ENCODE data around the gene ALG3.
A peak's percentile ranks its signal among the peaks of the same experiment; 100 is the strongest.
"Not testable (repeated sequence)": the region's sequence is repeated elsewhere in the genome, so short reads cannot be mapped to it uniquely, and the experiment has no call there.

Gene ALG3

DNA sequence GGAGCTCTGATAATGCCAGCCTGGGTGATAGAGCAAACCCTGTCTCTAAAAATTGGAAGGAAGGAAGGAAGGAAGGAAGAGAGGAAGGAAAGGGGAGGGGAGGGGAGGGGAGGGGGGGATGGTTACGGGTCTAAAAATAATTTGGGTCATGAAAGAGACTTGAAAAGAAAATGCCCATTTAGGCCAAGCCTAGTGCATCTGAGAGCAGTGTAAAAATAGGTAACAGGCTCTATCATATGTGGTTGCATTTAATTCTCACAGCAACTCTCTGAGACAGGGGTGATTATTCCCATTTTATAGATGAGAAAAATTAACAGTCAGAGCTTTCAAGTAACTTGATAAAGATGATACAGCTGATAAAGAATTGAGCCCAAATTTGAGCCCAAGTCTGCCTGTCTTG, 23.5 kb upstream of the ALG3 start:
- H3K9me3 ChIP-seq (ENCODE audit: control extremely low read depth in 1 of 5, control insufficient read depth in 4 of 5, insufficient read depth in 2 of 5, low read depth in 1 of 5, low read length in 4 of 5), result peaks cover 0 to 4% (median 0%) of the 10 kb centered on the region in 5 experiments
- no peak overlapping the region for H3K4me3 ChIP-seq (ENCODE audit: control insufficient read depth in 1 of 7, extremely low read depth in 1 of 7, insufficient read depth in 4 of 7, low read depth in 2 of 7, low read length in 6 of 7)
- WGBS (ENCODE audit: insufficient coverage), result 71% methylated on average over 1 of the region's 1 CpG
- H3K36me3 ChIP-seq (ENCODE audit: control insufficient read depth in 4 of 4, insufficient read depth in 4 of 4, low read length in 3 of 4), result no peaks in the 10 kb centered on the region
- DNase-seq, result no peak
- ChIA-PET POLR2A (interaction anchor here (0.6 kb wide), 1 partner anchor 466 kb away, joined by 5 read pairs; no protein-coding TSS in a partner anchor), CTCF (interaction anchor here (2.7 kb wide), 1 partner anchor 10 kb away, joined by 6 read pairs; no protein-coding TSS in a partner anchor)
- H3K4me1 ChIP-seq (ENCODE audit: control extremely low read depth in 1 of 4, control insufficient read depth in 4 of 4, insufficient read depth in 4 of 4, low read length in 3 of 4), result peaks cover 0 to 7% (median under 1%) of the 10 kb centered on the region in 4 experiments
- H3K27me3 ChIP-seq (replicated peaks in 2 of 5; ENCODE audit: control insufficient read depth in 4 of 5, insufficient read depth in 5 of 5, low read length in 4 of 5), result peaks cover 10 to 58% (median 13%) of the 10 kb centered on the region in 5 experiments
- no peak overlapping the region for H3K27ac ChIP-seq (ENCODE audit: insufficient read depth in 1 of 2, low read depth in 1 of 2, low read length in 2 of 2, poor library complexity in 1 of 2, severe bottlenecking in 2 of 2)

DNA sequence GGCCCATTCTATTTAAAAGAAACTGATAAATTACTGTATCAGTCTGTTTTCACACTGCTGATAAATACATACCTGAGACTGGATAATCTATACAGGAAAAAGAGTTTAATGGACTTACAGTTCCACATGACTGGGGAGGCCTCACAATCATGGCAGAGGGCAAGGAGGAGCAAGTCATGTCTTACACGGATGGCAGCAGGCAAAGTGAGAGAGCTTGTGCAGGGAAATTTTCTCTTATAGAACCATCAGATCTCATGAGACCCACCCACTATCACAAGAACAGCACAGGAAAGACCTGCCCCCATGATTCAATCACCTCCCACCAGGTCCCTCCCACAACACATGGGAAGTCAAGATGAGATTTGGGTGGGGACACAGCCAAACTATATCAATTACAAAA, 18.5 kb upstream of the ALG3 start:
- H3K27me3 ChIP-seq (replicated peaks in 2 of 5; ENCODE audit: control insufficient read depth in 4 of 5, insufficient read depth in 5 of 5, low read length in 4 of 5), result peaks cover 7 to 52% (median 12%) of the 10 kb centered on the region in 5 experiments
- H3K27ac ChIP-seq (ENCODE audit: insufficient read depth in 1 of 2, low read depth in 1 of 2, low read length in 2 of 2, poor library complexity in 1 of 2, severe bottlenecking in 2 of 2); H3K36me3 ChIP-seq (ENCODE audit: control insufficient read depth in 4 of 4, insufficient read depth in 4 of 4, low read length in 3 of 4); DNase-seq; POLR2A ChIA-PET; H3K4me1 ChIP-seq (ENCODE audit: control extremely low read depth in 1 of 4, control insufficient read depth in 4 of 4, insufficient read depth in 4 of 4, low read length in 3 of 4); H3K4me3 ChIP-seq (ENCODE audit: control insufficient read depth in 1 of 7, extremely low read depth in 1 of 7, insufficient read depth in 4 of 7, low read depth in 2 of 7, low read length in 6 of 7); H3K9me3 ChIP-seq (ENCODE audit: control extremely low read depth in 1 of 5, control insufficient read depth in 4 of 5, insufficient read depth in 2 of 5, low read depth in 1 of 5, low read length in 4 of 5); CTCF ChIA-PET: not testable (repeated sequence)
- WGBS (ENCODE audit: insufficient coverage), result no CpG with 5 or more reads among the region's 1 CpG

DNA sequence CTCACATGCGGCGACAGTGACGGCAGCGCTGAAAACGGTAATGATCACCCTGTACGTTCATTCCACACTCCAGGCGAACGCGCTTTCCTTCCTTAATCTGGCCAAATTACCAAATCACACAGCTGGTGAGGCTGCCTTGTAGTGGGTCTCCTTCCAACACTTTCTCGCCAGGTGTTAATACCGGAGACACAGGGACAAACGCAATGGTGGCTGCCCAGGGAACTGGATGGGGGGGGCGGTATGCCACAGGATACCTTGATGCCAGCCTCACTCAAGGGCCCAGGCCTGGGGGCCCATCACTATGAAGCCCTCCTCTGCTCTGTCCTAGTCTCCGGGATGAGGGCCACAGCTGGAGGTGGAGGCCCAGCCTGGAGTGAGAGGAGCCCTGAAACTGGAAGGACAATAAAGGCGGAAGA, 14.0 kb upstream of the ALG3 start:
- Histone ChIP-seq H3K27ac (ENCODE audit: insufficient read depth in 1 of 2, low read depth in 1 of 2, low read length in 2 of 2, poor library complexity in 1 of 2, severe bottlenecking in 2 of 2) (no peak overlapping the region), H3K27me3 (replicated peaks in 2 of 5; ENCODE audit: control insufficient read depth in 4 of 5, insufficient read depth in 5 of 5, low read length in 4 of 5) (peaks cover 9 to 72% (median 18%) of the 10 kb centered on the region in 5 experiments), H3K4me3 (ENCODE audit: control insufficient read depth in 1 of 7, extremely low read depth in 1 of 7, insufficient read depth in 4 of 7, low read depth in 2 of 7, low read length in 6 of 7) (peak overlapping the region in 1 of 7 experiments; percentile 16), H3K36me3 (ENCODE audit: control insufficient read depth in 4 of 4, insufficient read depth in 4 of 4, low read length in 3 of 4) (peaks cover 0 to 8% (median 7%) of the 10 kb centered on the region in 4 experiments), H3K9me3 (ENCODE audit: control extremely low read depth in 1 of 5, control insufficient read depth in 4 of 5, insufficient read depth in 2 of 5, low read depth in 1 of 5, low read length in 4 of 5) (no peaks in the 10 kb centered on the region), H3K4me1 (ENCODE audit: control extremely low read depth in 1 of 4, control insufficient read depth in 4 of 4, insufficient read depth in 4 of 4, low read length in 3 of 4) (peaks cover 0 to 28% (median 22%) of the 10 kb centered on the region in 4 experiments)
- 19% methylated on average over 13 of the region's 15 CpGs for WGBS (ENCODE audit: insufficient coverage)
- DNase-seq, result no peak
- ChIA-PET POLR2A (no interaction called here), CTCF (interaction anchor here (1.2 kb wide), 1 partner anchor 35 kb away, joined by 5 read pairs; no protein-coding TSS in a partner anchor)

DNA sequence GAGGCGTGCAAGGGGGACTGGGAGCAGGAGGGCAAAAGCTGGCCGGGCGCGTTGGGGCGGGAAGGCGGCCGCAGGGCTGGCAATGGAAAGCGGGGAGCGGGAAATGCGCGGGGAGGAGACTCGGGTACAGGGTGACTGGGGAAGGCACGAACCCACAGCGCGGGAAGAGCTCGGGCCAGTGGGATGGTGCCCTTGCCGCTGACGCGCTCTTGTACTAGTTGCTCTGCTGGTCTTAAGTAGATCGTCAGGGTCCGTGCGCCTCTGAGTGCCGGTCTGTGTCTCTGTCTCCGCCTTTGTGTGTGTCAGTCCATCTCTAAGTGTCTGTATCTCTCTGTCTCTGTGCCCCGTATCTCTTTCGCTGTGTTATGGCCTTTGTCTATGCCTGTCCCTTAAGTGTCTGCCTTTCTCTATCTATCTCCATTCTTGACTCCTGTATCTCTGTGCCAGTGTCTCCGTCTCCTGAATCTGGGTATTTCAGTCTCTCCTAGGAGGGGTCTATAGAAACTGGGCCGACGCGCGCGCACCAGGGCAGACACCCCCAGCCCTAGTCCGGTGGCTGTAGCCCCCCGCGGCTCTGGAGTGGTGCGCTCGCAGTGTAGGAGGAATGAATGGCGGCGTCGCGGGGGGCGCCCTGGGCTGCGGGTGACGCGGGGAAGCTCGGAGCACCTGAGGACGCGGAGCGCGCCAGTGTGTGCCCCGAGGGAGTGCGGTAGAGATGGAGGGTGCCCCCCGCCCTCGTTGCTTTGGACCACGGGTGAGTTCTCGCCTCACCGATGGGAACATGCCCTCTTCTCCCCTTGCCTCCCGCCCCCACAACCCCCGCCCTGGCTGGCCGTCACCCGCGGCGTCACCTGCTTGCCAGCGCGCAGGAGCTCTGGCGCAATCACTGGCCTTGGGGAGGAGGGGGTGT, 13.3 kb upstream of the ALG3 start:
- H3K36me3 ChIP-seq (ENCODE audit: control insufficient read depth in 4 of 4, insufficient read depth in 4 of 4, low read length in 3 of 4), result peaks cover 0 to 12% (median 7%) of the 10 kb centered on the region in 4 experiments
- H3K4me3 ChIP-seq (ENCODE audit: control insufficient read depth in 1 of 7, extremely low read depth in 1 of 7, insufficient read depth in 4 of 7, low read depth in 2 of 7, low read length in 6 of 7), result peak overlapping the region in 5 of 7 experiments; percentile 40 to 57 (median 49)
- H3K27me3 ChIP-seq (replicated peaks in 2 of 5; ENCODE audit: control insufficient read depth in 4 of 5, insufficient read depth in 5 of 5, low read length in 4 of 5), result peaks cover 7 to 66% (median 18%) of the 10 kb centered on the region in 5 experiments
- CTCF ChIA-PET, result interaction anchor here (1.0 to 1.2 kb wide), 3 partner anchors 24 to 34 kb away, joined by 3 to 5 read pairs (median 3); no protein-coding TSS in a partner anchor
- H3K9me3 ChIP-seq (ENCODE audit: control extremely low read depth in 1 of 5, control insufficient read depth in 4 of 5, insufficient read depth in 2 of 5, low read depth in 1 of 5, low read length in 4 of 5), result no peaks in the 10 kb centered on the region
- peaks cover 0 to 28% (median 22%) of the 10 kb centered on the region in 4 experiments for H3K4me1 ChIP-seq (ENCODE audit: control extremely low read depth in 1 of 4, control insufficient read depth in 4 of 4, insufficient read depth in 4 of 4, low read length in 3 of 4)
- no peak overlapping the region for H3K27ac ChIP-seq (ENCODE audit: insufficient read depth in 1 of 2, low read depth in 1 of 2, low read length in 2 of 2, poor library complexity in 1 of 2, severe bottlenecking in 2 of 2)
- peak in 2 of 3 donors; percentile 59 for DNase-seq
- POLR2A ChIA-PET, result interaction anchor here (0.6 to 1.2 kb wide), 2 partner anchors 22 to 685 kb away, joined by 3 to 4 read pairs; no protein-coding TSS in a partner anchor
- WGBS (ENCODE audit: insufficient coverage), result 4% methylated on average over 52 of the region's 66 CpGs

DNA sequence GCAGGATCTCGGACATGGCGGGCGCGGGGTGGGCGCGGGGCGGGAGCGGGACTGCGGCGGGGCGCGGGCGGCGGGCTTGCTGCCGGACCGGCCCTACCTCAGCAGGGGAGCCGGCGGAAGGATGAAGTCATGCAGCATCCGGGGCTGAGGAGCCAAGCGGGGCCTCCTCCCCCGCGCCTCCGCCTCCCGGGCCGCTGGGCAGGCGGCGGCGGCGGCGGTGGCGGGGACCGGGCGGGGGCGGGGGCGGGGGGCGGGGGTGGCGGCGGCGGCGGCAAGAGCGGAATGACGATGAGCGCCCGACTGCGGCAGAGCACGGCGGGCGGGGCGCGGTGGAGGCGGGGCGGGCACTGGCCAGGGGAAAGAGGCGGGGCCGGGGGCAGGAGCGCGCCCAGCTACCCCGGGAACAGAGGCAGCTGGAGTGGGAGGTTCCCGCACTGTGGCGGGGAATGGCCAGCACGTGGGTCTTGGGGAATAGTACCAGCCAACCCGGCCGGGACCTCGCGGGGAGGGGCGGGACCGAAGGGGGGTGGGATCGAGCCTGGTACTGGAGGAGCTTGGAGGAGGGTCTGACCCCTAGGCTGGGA, 12.6 kb upstream of the ALG3 start, which contains the start of gene CAMK2N2:
Gene CAMK2N2 (minus strand): TSS at position 284 of the 584 bp plus-strand sequence. CDS start 268 bp downstream, at position 16.
- H3K36me3 ChIP-seq (ENCODE audit: control insufficient read depth in 4 of 4, insufficient read depth in 4 of 4, low read length in 3 of 4), result peaks cover 0 to 12% (median 7%) of the 10 kb centered on the region in 4 experiments
- WGBS (ENCODE audit: insufficient coverage), result 0% methylated on average over 42 of the region's 67 CpGs
- H3K27me3 ChIP-seq (replicated peaks in 2 of 5; ENCODE audit: control insufficient read depth in 4 of 5, insufficient read depth in 5 of 5, low read length in 4 of 5), result peaks cover 7 to 65% (median 18%) of the 10 kb centered on the region in 5 experiments
- H3K4me3 ChIP-seq (ENCODE audit: control insufficient read depth in 1 of 7, extremely low read depth in 1 of 7, insufficient read depth in 4 of 7, low read depth in 2 of 7, low read length in 6 of 7), result peak within 1 kb of the TSS in 6 of 7 experiments; percentile 0 to 67 (median 54)
- H3K27ac ChIP-seq (ENCODE audit: insufficient read depth in 1 of 2, low read depth in 1 of 2, low read length in 2 of 2, poor library complexity in 1 of 2, severe bottlenecking in 2 of 2), result no peak within 1 kb of the TSS
- CTCF ChIA-PET, result interaction anchor here (1.0 to 1.2 kb wide), 3 partner anchors 23 to 33 kb away, joined by 3 to 5 read pairs (median 3); no protein-coding TSS in a partner anchor
- POLR2A ChIA-PET, result interaction anchor here (0.6 to 1.2 kb wide), 2 partner anchors 21 to 684 kb away, joined by 3 to 4 read pairs; no protein-coding TSS in a partner anchor
- DNase-seq, result peak in 1 of 3 donors; percentile 41
- peaks cover 0 to 28% (median 22%) of the 10 kb centered on the region in 4 experiments for H3K4me1 ChIP-seq (ENCODE audit: control extremely low read depth in 1 of 4, control insufficient read depth in 4 of 4, insufficient read depth in 4 of 4, low read length in 3 of 4)
- no peaks in the 10 kb centered on the region for H3K9me3 ChIP-seq (ENCODE audit: control extremely low read depth in 1 of 5, control insufficient read depth in 4 of 5, insufficient read depth in 2 of 5, low read depth in 1 of 5, low read length in 4 of 5)

DNA sequence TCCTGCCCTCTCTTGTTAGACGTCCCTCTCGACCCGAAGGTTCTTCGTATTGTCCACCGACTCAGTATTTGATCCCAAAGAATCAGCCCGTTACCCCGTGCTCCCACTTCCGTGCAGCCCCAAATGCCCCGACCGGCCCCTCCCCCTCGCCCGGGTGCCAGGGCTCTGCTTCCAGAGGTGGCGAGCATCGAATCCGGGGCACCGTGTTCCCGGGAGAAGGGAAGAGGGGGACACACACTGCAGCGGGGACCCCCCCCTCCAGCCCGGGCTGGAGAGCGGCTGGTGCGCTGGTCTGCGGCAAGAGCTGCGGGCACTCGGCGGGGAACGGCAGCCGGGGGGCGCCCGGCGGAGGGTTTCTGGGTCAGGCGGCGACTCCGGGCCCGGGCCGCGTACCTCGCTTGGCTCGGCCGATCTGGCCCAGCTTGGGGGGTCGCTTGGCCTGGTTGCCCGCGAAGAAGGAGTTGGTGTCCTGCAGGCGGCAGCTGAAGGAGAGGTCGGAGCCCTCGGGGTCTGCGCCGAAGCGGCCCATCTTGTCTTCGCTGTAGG, 12.0 kb upstream of the ALG3 start:
- H3K36me3 ChIP-seq (ENCODE audit: control insufficient read depth in 4 of 4, insufficient read depth in 4 of 4, low read length in 3 of 4), result peaks cover 0 to 12% (median 7%) of the 10 kb centered on the region in 4 experiments
- POLR2A ChIA-PET, result interaction anchor here (1.3 kb wide), 1 partner anchor 20 kb away, joined by 3 read pairs; no protein-coding TSS in a partner anchor
- WGBS (ENCODE audit: insufficient coverage), result 2% methylated on average over 31 of the region's 49 CpGs
- CTCF ChIA-PET, result interaction anchor here (0.7 to 1.2 kb wide), 5 partner anchors 8 to 356 kb away, joined by 3 to 4 read pairs (median 3); no protein-coding TSS in a partner anchor
- no peak overlapping the region for H3K27ac ChIP-seq (ENCODE audit: insufficient read depth in 1 of 2, low read depth in 1 of 2, low read length in 2 of 2, poor library complexity in 1 of 2, severe bottlenecking in 2 of 2)
- DNase-seq, result peak in 1 of 3 donors; percentile 22
- H3K9me3 ChIP-seq (ENCODE audit: control extremely low read depth in 1 of 5, control insufficient read depth in 4 of 5, insufficient read depth in 2 of 5, low read depth in 1 of 5, low read length in 4 of 5), result no peaks in the 10 kb centered on the region
- peaks cover 7 to 65% (median 18%) of the 10 kb centered on the region in 5 experiments for H3K27me3 ChIP-seq (replicated peaks in 2 of 5; ENCODE audit: control insufficient read depth in 4 of 5, insufficient read depth in 5 of 5, low read length in 4 of 5)
- peaks cover 0 to 28% (median 22%) of the 10 kb centered on the region in 4 experiments for H3K4me1 ChIP-seq (ENCODE audit: control extremely low read depth in 1 of 4, control insufficient read depth in 4 of 4, insufficient read depth in 4 of 4, low read length in 3 of 4)
- H3K4me3 ChIP-seq (ENCODE audit: control insufficient read depth in 1 of 7, extremely low read depth in 1 of 7, insufficient read depth in 4 of 7, low read depth in 2 of 7, low read length in 6 of 7), result peak overlapping the region in 5 of 7 experiments; percentile 0 to 67 (median 53)

All from common myeloid progenitor, CD34-positive (primary cell).